BE2C (cell line): ENCODE results near the gene PTPRN2.

Experiments used
- DNase-seq: peaks from one replicate; pipeline ENCODE4 v3.0.0-alpha.2; 2020
- H3K27me3 ChIP-seq: fragments of 250-450 bp; sonication (Bioruptor Pico); 2 replicates; pipeline ENCODE4 v1.5.1; 2020; ENCODE audit warnings: mild to moderate bottlenecking
- H3K36me3 ChIP-seq: fragments of 250-450 bp; sonication (Bioruptor Pico); 2 replicates; pipeline ENCODE4 v1.5.1; 2020; ENCODE audit warnings: mild to moderate bottlenecking
- H3K4me1 ChIP-seq: fragments of 250-450 bp; sonication (Bioruptor Pico); 2 replicates; pipeline ENCODE4 v1.5.1; 2020
- H3K4me3 ChIP-seq: 2 replicates; pipeline ENCODE4 v1.5.1; 2011; ENCODE audit warnings: low read depth, low read length
- H3K9me3 ChIP-seq: fragments of 250-450 bp; sonication (Bioruptor Pico); 2 replicates; pipeline ENCODE4 v1.5.1; 2020
- CTCF ChIP-seq: IDR thresholded peaks from 2 replicates; pipeline ENCODE4 v1.5.1; 2012; ENCODE audit warnings: mild to moderate bottlenecking, low read depth, low read length

Gene PTPRN2

DNA sequence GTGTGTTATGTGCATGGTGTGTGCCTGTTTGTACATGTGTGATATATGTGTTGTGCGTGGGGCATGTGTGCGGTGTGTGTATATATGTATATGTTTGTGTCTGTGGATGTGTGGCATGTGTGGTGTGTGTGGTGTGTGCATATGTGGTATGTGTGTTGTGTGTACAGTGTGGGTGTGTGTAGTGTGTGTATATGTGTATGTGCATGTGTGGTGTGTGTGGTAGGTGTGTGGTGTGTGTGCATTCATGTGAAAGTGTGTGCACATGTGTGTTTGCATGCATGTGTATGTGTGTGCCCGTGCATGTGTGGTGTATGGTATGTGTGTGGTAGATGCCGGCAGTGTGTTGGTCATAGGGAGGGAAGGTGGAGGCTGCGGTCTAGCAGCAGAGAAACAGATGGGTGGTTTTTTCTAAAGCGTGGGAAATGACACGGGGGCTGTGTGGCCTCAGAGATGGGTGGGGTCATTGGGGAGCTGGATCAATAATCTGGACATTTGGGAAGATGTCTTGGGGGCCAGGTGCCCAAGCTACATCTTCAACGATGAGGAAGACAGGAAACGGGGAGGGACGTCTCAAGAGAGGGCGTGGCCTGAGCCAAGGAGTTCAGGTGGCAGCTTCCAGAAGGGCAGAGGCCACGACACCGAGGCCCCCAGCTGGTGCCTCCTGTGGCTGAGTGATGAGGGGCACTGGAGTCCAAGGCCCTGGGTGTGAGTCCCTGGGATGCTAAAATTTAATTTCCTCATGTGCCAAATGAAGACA lies 769.5 kb downstream of the PTPRN2 start:
- H3K9me3 ChIP-seq, result no peaks in the 10 kb centered on the region; the same call in 1 of the 2 replicates

GRCh38 chr7:157817433-157817832 lies 770.2 kb downstream of the PTPRN2 start:
- Histone ChIP-seq H3K4me3 (no peak overlapping the region), H3K27me3 (no peaks in the 10 kb centered on the region), H3K36me3 (no peaks in the 10 kb centered on the region), H3K4me1 (no peaks in the 10 kb centered on the region), H3K9me3 (no peaks in the 10 kb centered on the region; the same call in 1 of the 2 replicates)
- TF ChIP-seq CTCF, result no peak
- DNase-seq, result no peak

More for the DNA sequence above, 769.5 kb downstream of the PTPRN2 start:
- no peak for DNase-seq
- no peaks in the 10 kb centered on the region for H3K4me1 ChIP-seq
- H3K36me3 ChIP-seq, result no peaks in the 10 kb centered on the region
- H3K4me3 ChIP-seq, result no peak overlapping the region
- TF ChIP-seq CTCF, result no peak
- no peaks in the 10 kb centered on the region for H3K27me3 ChIP-seq

- no peak for TF ChIP-seq CTCF
- Histone ChIP-seq H3K9me3 (no peaks in the 10 kb centered on the region; the same call in 1 of the 2 replicates), H3K36me3 (no peaks in the 10 kb centered on the region), H3K27me3 (no peaks in the 10 kb centered on the region), H3K4me1 (no peaks in the 10 kb centered on the region), H3K4me3 (no peak overlapping the region)
- DNase-seq, result no peak
Measured at GRCh38 chr7:157816526-157817250, 770.9 kb downstream of the PTPRN2 start.

- Histone ChIP-seq H3K27me3 (no peaks in the 10 kb centered on the region), H3K9me3 (no peaks in the 10 kb centered on the region; the same call in 1 of the 2 replicates), H3K4me1 (no peaks in the 10 kb centered on the region), H3K36me3 (no peaks in the 10 kb centered on the region), H3K4me3 (no peak overlapping the region)
- no peak for TF ChIP-seq CTCF
- no peak for DNase-seq
Measured at GRCh38 chr7:157816086-157816485, 771.5 kb downstream of the PTPRN2 start.

DNA sequence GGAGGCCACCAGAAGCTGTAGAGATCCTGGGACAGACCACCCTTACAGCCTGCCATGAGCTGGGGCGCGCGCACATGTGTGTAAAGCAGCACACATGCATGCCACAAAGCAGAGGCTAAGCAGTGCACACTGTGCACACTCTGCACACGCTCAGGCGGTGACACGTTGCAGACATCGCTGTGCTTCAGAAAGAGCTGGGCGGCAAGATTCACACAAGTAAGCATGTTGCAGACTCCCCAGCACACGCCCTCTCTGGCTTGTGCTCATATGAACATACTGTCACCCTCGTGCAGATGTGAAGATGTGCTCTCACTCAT lies 772.0 kb downstream of the PTPRN2 start:
- DNase-seq, result no peak
- no peaks in the 10 kb centered on the region for H3K4me1 ChIP-seq
- no peaks in the 10 kb centered on the region for H3K36me3 ChIP-seq
- TF ChIP-seq CTCF, result no peak
- H3K4me3 ChIP-seq, result no peak overlapping the region
- H3K9me3 ChIP-seq, result no peaks in the 10 kb centered on the region; the same call in 1 of the 2 replicates
- no peaks in the 10 kb centered on the region for H3K27me3 ChIP-seq
